ENCODE data around the gene STK10. TPM values are rescaled to one million over a fixed set of nuclear protein-coding genes. Genes with fewer than 3 reads are reported as not detected.
A peak's percentile ranks its signal among the peaks of the same experiment; 100 is the strongest.

STK10 gene
- total RNA-seq, 2 donors from 2014 or later, result 14.3 to 17.9 TPM

DNA sequence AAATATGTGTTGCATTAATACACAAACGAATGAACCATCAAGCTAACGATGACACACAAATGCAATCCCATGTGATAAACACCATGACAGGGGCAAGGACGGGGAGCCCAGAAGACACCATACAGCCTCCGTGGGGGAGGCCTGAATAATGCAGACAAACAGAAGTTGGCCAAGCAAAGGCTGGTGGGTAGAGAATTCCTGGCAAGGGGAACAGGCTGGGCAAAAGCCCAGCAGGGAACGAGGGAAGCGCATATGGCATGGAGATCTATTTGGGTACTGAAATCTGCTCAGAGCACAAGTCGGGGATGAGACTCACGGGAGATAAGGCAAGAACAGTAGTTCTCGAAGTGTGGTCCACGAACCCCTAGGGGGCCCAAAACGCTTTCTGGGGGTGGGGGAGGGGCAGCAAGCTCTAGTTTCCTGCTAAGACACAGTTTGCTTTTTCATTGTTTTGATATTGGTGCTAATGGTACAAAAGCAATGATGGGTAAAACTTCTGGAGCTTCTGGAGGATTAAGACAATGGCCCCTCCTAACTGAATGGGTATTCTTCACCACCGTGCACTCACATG lies 138.7 kb downstream of the STK10 start:
- DNase-seq, result peak; percentile 49
- H3K4me1 ChIP-seq (ENCODE audit: control insufficient read depth, insufficient read depth, low read length), result peaks cover 6% of the 10 kb centered on the region
- 83 to 85% methylated on average over 7 to 12 of the region's 12 CpGs for WGBS, 2 experiments (ENCODE audit: insufficient coverage in 1 of 2, insufficient read length in 1 of 2)
- H3K4me3 Mint-ChIP-seq, result no peak overlapping the region
- H3K27ac Mint-ChIP-seq, result no peak overlapping the region
- no peak overlapping the region for H3K27ac ChIP-seq (ENCODE audit: low read depth, low read length)
- no peak overlapping the region for H3K4me3 ChIP-seq (ENCODE audit: low read length)
- peaks cover 5% of the 10 kb centered on the region for H3K4me1 Mint-ChIP-seq
- TF ChIP-seq, protein P1, sequence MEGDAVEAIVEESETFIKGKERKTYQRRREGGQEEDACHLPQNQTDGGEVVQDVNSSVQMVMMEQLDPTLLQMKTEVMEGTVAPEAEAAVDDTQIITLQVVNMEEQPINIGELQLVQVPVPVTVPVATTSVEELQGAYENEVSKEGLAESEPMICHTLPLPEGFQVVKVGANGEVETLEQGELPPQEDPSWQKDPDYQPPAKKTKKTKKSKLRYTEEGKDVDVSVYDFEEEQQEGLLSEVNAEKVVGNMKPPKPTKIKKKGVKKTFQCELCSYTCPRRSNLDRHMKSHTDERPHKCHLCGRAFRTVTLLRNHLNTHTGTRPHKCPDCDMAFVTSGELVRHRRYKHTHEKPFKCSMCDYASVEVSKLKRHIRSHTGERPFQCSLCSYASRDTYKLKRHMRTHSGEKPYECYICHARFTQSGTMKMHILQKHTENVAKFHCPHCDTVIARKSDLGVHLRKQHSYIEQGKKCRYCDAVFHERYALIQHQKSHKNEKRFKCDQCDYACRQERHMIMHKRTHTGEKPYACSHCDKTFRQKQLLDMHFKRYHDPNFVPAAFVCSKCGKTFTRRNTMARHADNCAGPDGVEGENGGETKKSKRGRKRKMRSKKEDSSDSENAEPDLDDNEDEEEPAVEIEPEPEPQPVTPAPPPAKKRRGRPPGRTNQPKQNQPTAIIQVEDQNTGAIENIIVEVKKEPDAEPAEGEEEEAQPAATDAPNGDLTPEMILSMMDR (conservative IDR thresholded peaks at IDR 0.05), result peak; percentile 33
- peaks cover 4% of the 10 kb centered on the region for H3K36me3 Mint-ChIP-seq (ENCODE audit: low read depth)
- H3K27me3 ChIP-seq (ENCODE audit: control insufficient read depth, insufficient read depth, low read length, poor library complexity, severe bottlenecking), result no peaks in the 10 kb centered on the region
- no peak overlapping the region for H3K9ac ChIP-seq (ENCODE audit: extremely low read depth, low read length, poor library complexity, severe bottlenecking)
- no peaks in the 10 kb centered on the region for H3K36me3 ChIP-seq (ENCODE audit: control insufficient read depth, insufficient read depth, low read length)
- H3K27me3 Mint-ChIP-seq (ENCODE audit: insufficient read depth), result no peaks in the 10 kb centered on the region
- H3K9me3 Mint-ChIP-seq, result no peaks in the 10 kb centered on the region
- H3K9me3 ChIP-seq (ENCODE audit: control insufficient read depth, low read length), result no peaks in the 10 kb centered on the region

DNA sequence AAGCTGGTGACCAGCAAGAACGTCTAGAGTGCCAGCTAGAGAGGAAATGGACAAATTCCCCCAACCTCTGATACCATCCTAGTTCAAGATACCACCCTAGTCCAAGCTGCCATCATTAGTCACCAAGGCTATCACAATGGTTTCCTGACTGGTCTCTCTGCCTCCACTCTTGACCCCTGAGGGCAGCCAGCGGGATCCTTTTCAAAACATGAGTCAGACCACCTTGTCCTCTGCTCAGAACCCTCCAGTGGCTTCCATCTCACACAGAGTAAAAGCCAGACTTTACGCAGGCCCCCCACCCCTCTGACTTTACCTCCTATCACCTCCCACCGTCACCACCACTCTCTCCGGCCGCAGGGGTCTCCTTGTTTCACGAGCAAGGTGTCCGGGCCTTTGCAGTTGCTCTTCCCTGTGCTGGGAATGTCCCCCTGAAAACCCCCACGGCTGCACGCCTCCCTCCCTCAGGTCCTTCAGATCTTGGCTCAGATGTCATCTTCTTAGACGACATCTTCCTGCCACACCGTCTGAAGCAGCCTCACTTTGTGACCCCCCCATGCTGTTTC lies 139.4 kb downstream of the STK10 start:
- H3K27ac ChIP-seq (ENCODE audit: low read depth, low read length), result no peak overlapping the region
- WGBS, 2 experiments (ENCODE audit: insufficient coverage in 1 of 2, insufficient read length in 1 of 2), result 94 to 100% methylated on average over 7 to 12 of the region's 12 CpGs
- no peak overlapping the region for H3K4me3 Mint-ChIP-seq

DNA sequence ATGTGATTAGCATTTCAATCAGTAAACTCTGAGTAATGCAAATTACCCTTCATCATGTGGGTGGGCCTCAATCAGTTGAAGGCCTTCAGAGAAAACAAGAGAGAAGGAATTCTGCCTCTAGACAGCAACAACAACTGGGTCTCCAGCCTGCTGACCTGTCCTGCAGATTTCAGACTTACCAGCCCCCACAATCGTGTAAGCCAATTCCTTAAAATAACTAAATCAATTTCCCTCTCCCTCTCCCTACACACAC lies 139.9 kb downstream of the STK10 start:
- Histone ChIP-seq H3K27me3 (ENCODE audit: control insufficient read depth, insufficient read depth, low read length, poor library complexity, severe bottlenecking) (no peaks in the 10 kb centered on the region), H3K36me3 (ENCODE audit: control insufficient read depth, insufficient read depth, low read length) (no peaks in the 10 kb centered on the region), H3K4me3 (ENCODE audit: low read length) (no peak overlapping the region), H3K9ac (ENCODE audit: extremely low read depth, low read length, poor library complexity, severe bottlenecking) (no peak overlapping the region), H3K4me1 (ENCODE audit: control insufficient read depth, insufficient read depth, low read length) (peaks cover 6% of the 10 kb centered on the region), H3K27ac (ENCODE audit: low read depth, low read length) (no peak overlapping the region), H3K9me3 (ENCODE audit: control insufficient read depth, low read length) (no peaks in the 10 kb centered on the region)
- Mint-ChIP-seq H3K4me3 (no peak overlapping the region), H3K27me3 (ENCODE audit: insufficient read depth) (no peaks in the 10 kb centered on the region), H3K9me3 (no peaks in the 10 kb centered on the region), H3K36me3 (ENCODE audit: low read depth) (peaks cover 4% of the 10 kb centered on the region), H3K4me1 (peaks cover 5% of the 10 kb centered on the region), H3K27ac (no peak overlapping the region)
- TF ChIP-seq, protein P1 (conservative IDR thresholded peaks at IDR 0.05), result no peak
- no peak for DNase-seq
- WGBS, 2 experiments (ENCODE audit: insufficient coverage in 1 of 2, insufficient read length in 1 of 2), result 85 to 100% methylated on average over 1 of the region's 1 CpG

More for the DNA sequence above, 139.4 kb downstream of the STK10 start:
- Mint-ChIP-seq H3K4me1 (peaks cover 5% of the 10 kb centered on the region), H3K9me3 (no peaks in the 10 kb centered on the region), H3K27ac (no peak overlapping the region), H3K27me3 (ENCODE audit: insufficient read depth) (no peaks in the 10 kb centered on the region), H3K36me3 (ENCODE audit: low read depth) (peaks cover 4% of the 10 kb centered on the region)
- Histone ChIP-seq H3K9ac (ENCODE audit: extremely low read depth, low read length, poor library complexity, severe bottlenecking) (no peak overlapping the region), H3K9me3 (ENCODE audit: control insufficient read depth, low read length) (no peaks in the 10 kb centered on the region), H3K4me1 (ENCODE audit: control insufficient read depth, insufficient read depth, low read length) (peaks cover 6% of the 10 kb centered on the region), H3K27me3 (ENCODE audit: control insufficient read depth, insufficient read depth, low read length, poor library complexity, severe bottlenecking) (no peaks in the 10 kb centered on the region), H3K36me3 (ENCODE audit: control insufficient read depth, insufficient read depth, low read length) (no peaks in the 10 kb centered on the region), H3K4me3 (ENCODE audit: low read length) (no peak overlapping the region)
- DNase-seq, result no peak
- TF ChIP-seq, protein P1 (conservative IDR thresholded peaks at IDR 0.05), result no peak
